Vagina (tissue), 2 donors: Measurements from ENCODE around the gene CYP46A1. TPM values are rescaled to one million over a fixed set of nuclear protein-coding genes. Genes with fewer than 3 reads are reported as not detected.

Source experiments
- DNase-seq, 2 donors: peaks; one replicate each; pipeline ENCODE4 v3.0.0-alpha.2; 2017; ENCODE audit errors: extremely low spot score in 2 of 2
- H3K27ac ChIP-seq: fragments of 200-600 bp; sonication (generic); one replicate; pipeline ENCODE4 v1.5.1; 2019
- H3K27me3 ChIP-seq: fragments of 200-600 bp; sonication (generic); one replicate; pipeline ENCODE4 v1.5.1; 2019
- H3K36me3 ChIP-seq, 2 donors: fragments of 200-600 bp; sonication (generic); one replicate each; pipeline ENCODE4 v1.5.1; 2017 to 2019
- H3K4me1 ChIP-seq: fragments of 200-600 bp; sonication (generic); one replicate; pipeline ENCODE4 v1.5.1; 2019
- H3K4me3 ChIP-seq, 2 donors: fragments of 200-600 bp; sonication (generic); 1 replicate in 1 of 2; 2 replicates in 1 of 2; pipeline ENCODE4 v1.5.1; 2016 to 2019
- H3K9me3 ChIP-seq: fragments of 200-600 bp; sonication (generic); one replicate; pipeline ENCODE4 v1.5.1; 2019
- CTCF ChIP-seq, 3 experiments: fragments of 450-650 bp in 2 of 3; fragments of 200-600 bp in 1 of 3; sonication (generic) in 1 of 3; IDR thresholded peaks; one replicate each; pipeline ENCODE4 v1.5.1; 2017 to 2019; ENCODE audit warnings: antibody characterized with exemption in 3 of 3, mild to moderate bottlenecking in 2 of 3, moderate library complexity in 2 of 3
- POLR2A ChIP-seq, 2 donors: fragments of 450-650 bp; IDR thresholded peaks; one replicate each; pipeline ENCODE4 v1.6.1; 2017; ENCODE audit warnings: antibody characterized with exemption in 2 of 2, mild to moderate bottlenecking in 2 of 2, moderate library complexity in 2 of 2
- POLR2AphosphoS5 ChIP-seq, 2 donors: sonication (generic); formaldehyde crosslinking; IDR thresholded peaks; one replicate each; pipeline ENCODE4 v1.9.0; 2017; ENCODE audit warnings: antibody characterized with exemption in 2 of 2, mild to moderate bottlenecking in 2 of 2, low read depth in 1 of 2; ENCODE audit not compliant: insufficient read depth in 1 of 2
- intact Hi-C: fragments of 100-400 bp; cut with DNase I; formaldehyde crosslinking; loops from one replicate; pipeline ENCODE4 v1.15.1; 2023
- total RNA-seq: library from RNA; depleted of rRNA; stranded (reverse); fragments of >200 nt; gene quantifications from one replicate; pipeline ENCODE4 v1.2.3, GENCODE V29; 2016

CYP46A1 gene
- total RNA-seq, 1 donor from 2014 or later: 1.2 TPM

GRCh38 chr14:99718811-99719192, 34.7 kb downstream of the CYP46A1 start:
- Histone ChIP-seq H3K4me1 (no peaks in the 10 kb centered on the region), H3K27me3 (no peaks in the 10 kb centered on the region), H3K9me3 (no peaks in the 10 kb centered on the region), H3K4me3 (no peak overlapping the region), H3K36me3 (no peaks in the 10 kb centered on the region), H3K27ac (no peak overlapping the region)
- DNase-seq: no peak
- TF ChIP-seq POLR2AphosphoS5 (IDR thresholded peaks at IDR 0.05; ENCODE audit: insufficient read depth in 1 of 2, low read depth in 1 of 2) (no peak), CTCF (IDR thresholded peaks at IDR 0.05) (no peak), POLR2A (IDR thresholded peaks at IDR 0.05) (no peak)
- intact Hi-C loops: no loop called here

- peak; percentile 40 to 81 for DNase-seq
- Histone ChIP-seq H3K27me3 (no peaks in the 10 kb centered on the region), H3K9me3 (no peaks in the 10 kb centered on the region), H3K27ac (no peak overlapping the region), H3K4me1 (no peaks in the 10 kb centered on the region), H3K36me3 (no peaks in the 10 kb centered on the region), H3K4me3 (no peak overlapping the region)
- intact Hi-C loops: no loop called here
- TF ChIP-seq POLR2A (IDR thresholded peaks at IDR 0.05) (no peak), CTCF (IDR thresholded peaks at IDR 0.05) (no peak), POLR2AphosphoS5 (IDR thresholded peaks at IDR 0.05; ENCODE audit: insufficient read depth in 1 of 2, low read depth in 1 of 2) (no peak)
These were observed 37.1 kb downstream of the CYP46A1 start for GRCh38 chr14:99720941-99721791.

GRCh38 chr14:99721792-99722516, 37.9 kb downstream of the CYP46A1 start:
- Histone ChIP-seq H3K9me3 (no peaks in the 10 kb centered on the region), H3K4me3 (no peak overlapping the region), H3K4me1 (no peaks in the 10 kb centered on the region), H3K27ac (no peak overlapping the region), H3K27me3 (no peaks in the 10 kb centered on the region), H3K36me3 (no peaks in the 10 kb centered on the region)
- intact Hi-C loops: no loop called here
- peak; percentile 52 to 56 for DNase-seq
- TF ChIP-seq CTCF (IDR thresholded peaks at IDR 0.05) (no peak), POLR2AphosphoS5 (IDR thresholded peaks at IDR 0.05; ENCODE audit: insufficient read depth in 1 of 2, low read depth in 1 of 2) (no peak), POLR2A (IDR thresholded peaks at IDR 0.05) (no peak)

GRCh38 chr14:99722741-99723140, 38.6 kb downstream of the CYP46A1 start:
- no peak overlapping the region for H3K27ac ChIP-seq
- H3K27me3 ChIP-seq: no peaks in the 10 kb centered on the region
- H3K4me3 ChIP-seq: no peak overlapping the region
- no peaks in the 10 kb centered on the region for H3K9me3 ChIP-seq
- H3K4me1 ChIP-seq: no peaks in the 10 kb centered on the region
- TF ChIP-seq CTCF (IDR thresholded peaks at IDR 0.05) (no peak), POLR2A (IDR thresholded peaks at IDR 0.05) (no peak), POLR2AphosphoS5 (IDR thresholded peaks at IDR 0.05; ENCODE audit: insufficient read depth in 1 of 2, low read depth in 1 of 2) (no peak)
- intact Hi-C loops: no loop called here
- H3K36me3 ChIP-seq: no peaks in the 10 kb centered on the region
- DNase-seq: peak; percentile 34 to 91
